Adrenal gland (tissue), 5 donors: ENCODE measurements around the gene RANBP9.

Experiments used
- CTCF ChIP-seq, 6 experiments: fragments of 450-650 bp in 4 of 6; fragments of 200-600 bp in 2 of 6; sonication (generic) in 1 of 6; IDR thresholded peaks; 1 replicate in 5 of 6; 2 replicates in 1 of 6; pipeline versions ENCODE4 v1.5.1 to v1.8.0; 2016 to 2021; ENCODE audit warnings: antibody characterized with exemption in 6 of 6, mild to moderate bottlenecking in 2 of 6, moderate library complexity in 1 of 6
- POLR2A ChIP-seq, 2 donors: fragments of 450-650 bp; IDR thresholded peaks; one replicate each; pipeline ENCODE4 v1.6.1; 2017; ENCODE audit warnings: antibody characterized with exemption in 2 of 2, mild to moderate bottlenecking in 2 of 2, moderate library complexity in 1 of 2
- donor health status: DM: no; HTN: no; CAD: no.

DNA sequence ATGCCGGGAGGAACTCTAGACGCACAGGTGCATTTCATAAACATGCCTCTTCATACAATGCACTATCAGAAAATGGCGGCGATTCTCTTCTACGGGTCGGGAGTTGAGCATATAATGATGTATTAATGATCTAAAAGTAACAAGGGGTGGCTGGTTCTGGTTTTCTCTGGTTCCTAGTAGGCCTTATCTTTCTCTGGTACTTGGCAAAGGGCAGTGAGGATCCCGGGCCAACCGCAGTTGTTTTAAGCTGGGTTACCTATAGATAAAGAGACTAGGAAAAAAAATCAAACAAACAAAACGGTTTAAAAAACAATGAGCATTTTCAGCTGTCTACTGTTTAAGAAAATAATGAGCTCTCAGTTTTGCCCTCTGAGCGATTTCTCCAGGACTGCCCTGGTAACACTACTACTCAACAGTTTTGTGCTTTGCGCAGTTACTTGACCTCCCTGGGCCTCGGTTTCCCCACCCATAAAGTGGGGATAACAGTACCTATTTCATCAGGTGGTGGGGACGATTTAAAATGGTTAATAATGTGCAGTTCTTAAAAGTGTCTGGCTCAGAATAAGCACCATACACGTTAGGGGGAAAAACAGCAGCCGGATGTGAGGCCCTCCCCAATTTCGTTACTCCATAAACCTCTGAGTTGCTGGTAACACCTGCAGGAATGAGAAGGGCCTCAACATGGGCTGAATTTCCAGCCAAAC lies 138.5 kb downstream of the RANBP9 start:
- TF ChIP-seq CTCF (IDR thresholded peaks at IDR 0.05), result no peak
- no peak for TF ChIP-seq POLR2A (IDR thresholded peaks at IDR 0.05)
